Ishikawa (cell line): ENCODE measurements around the gene CTNNBL1.

Source experiments
- CEBPB ChIP-seq: IDR thresholded peaks from 2 replicates; pipeline ENCODE4 v1.6.1; 2012
- CREB1 ChIP-seq: IDR thresholded peaks from 2 replicates; pipeline ENCODE4 v1.6.1; 2012; ENCODE audit warnings: low read depth
- EGR1 ChIP-seq: IDR thresholded peaks from 2 replicates; pipeline ENCODE4 v1.6.1; 2012
- EP300 ChIP-seq: IDR thresholded peaks from 2 replicates; pipeline ENCODE4 v1.6.1; 2012; ENCODE audit warnings: borderline replicate concordance
- FOXM1 ChIP-seq: IDR thresholded peaks from 2 replicates; pipeline ENCODE4 v1.6.1; 2012; ENCODE audit warnings: low read depth, borderline replicate concordance
- NFIC ChIP-seq: IDR thresholded peaks from 2 replicates; pipeline ENCODE4 v1.6.1; 2012
- RAD21 ChIP-seq: IDR thresholded peaks from 2 replicates; pipeline ENCODE4 v1.6.1; 2012; ENCODE audit warnings: low read depth
- TAF1 ChIP-seq: IDR thresholded peaks from 2 replicates; pipeline ENCODE4 v1.6.1; 2012; ENCODE audit warnings: low read depth, mild to moderate bottlenecking
- TCF12 ChIP-seq: IDR thresholded peaks from 2 replicates; pipeline ENCODE4 v1.6.1; 2012; ENCODE audit warnings: low read depth
- TEAD4 ChIP-seq: IDR thresholded peaks from 2 replicates; pipeline ENCODE4 v1.6.1; 2012
- YY1 ChIP-seq: IDR thresholded peaks from 2 replicates; pipeline ENCODE4 v1.6.1; 2012; ENCODE audit warnings: low read depth
- ZBTB7A ChIP-seq: IDR thresholded peaks from 2 replicates; pipeline ENCODE4 v1.6.1; 2012; ENCODE audit warnings: low read depth
- TF ChIP-seq, protein P1 (sequence below): IDR thresholded peaks from 2 replicates; pipeline ENCODE4 v1.6.1; 2012; ENCODE audit warnings: low read depth, mild to moderate bottlenecking
- TF ChIP-seq, protein P2 (sequence below): IDR thresholded peaks from 2 replicates; pipeline ENCODE4 v1.6.1; 2012
- TF ChIP-seq, protein P3 (sequence below): IDR thresholded peaks from 2 replicates; pipeline ENCODE4 v1.6.1; 2012

Gene CTNNBL1

DNA sequence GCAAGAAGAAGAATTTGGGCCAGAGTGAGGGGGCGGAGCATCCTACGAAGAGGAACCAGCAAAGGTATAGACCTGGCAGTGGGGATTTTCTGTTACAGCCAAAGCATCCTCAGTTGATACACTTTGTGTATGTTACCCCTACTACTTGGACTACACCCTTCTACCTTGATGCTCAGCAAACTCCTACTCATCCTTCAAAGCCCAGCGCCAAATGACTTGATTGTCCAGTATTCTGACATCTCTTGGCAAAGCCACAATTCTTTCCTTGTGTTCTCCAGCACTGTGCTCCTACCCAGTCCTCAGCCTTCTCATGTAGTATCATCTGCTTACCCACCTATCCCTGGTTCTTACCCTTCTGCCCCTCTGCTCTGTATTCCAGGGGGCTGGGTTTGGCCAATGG is 21.7 kb upstream of the CTNNBL1 start:
- TF ChIP-seq TCF12 (no peak), ZBTB7A (no peak), RAD21 (no peak), FOXM1 (no peak), YY1 (no peak)
- TF ChIP-seq, protein P1, sequence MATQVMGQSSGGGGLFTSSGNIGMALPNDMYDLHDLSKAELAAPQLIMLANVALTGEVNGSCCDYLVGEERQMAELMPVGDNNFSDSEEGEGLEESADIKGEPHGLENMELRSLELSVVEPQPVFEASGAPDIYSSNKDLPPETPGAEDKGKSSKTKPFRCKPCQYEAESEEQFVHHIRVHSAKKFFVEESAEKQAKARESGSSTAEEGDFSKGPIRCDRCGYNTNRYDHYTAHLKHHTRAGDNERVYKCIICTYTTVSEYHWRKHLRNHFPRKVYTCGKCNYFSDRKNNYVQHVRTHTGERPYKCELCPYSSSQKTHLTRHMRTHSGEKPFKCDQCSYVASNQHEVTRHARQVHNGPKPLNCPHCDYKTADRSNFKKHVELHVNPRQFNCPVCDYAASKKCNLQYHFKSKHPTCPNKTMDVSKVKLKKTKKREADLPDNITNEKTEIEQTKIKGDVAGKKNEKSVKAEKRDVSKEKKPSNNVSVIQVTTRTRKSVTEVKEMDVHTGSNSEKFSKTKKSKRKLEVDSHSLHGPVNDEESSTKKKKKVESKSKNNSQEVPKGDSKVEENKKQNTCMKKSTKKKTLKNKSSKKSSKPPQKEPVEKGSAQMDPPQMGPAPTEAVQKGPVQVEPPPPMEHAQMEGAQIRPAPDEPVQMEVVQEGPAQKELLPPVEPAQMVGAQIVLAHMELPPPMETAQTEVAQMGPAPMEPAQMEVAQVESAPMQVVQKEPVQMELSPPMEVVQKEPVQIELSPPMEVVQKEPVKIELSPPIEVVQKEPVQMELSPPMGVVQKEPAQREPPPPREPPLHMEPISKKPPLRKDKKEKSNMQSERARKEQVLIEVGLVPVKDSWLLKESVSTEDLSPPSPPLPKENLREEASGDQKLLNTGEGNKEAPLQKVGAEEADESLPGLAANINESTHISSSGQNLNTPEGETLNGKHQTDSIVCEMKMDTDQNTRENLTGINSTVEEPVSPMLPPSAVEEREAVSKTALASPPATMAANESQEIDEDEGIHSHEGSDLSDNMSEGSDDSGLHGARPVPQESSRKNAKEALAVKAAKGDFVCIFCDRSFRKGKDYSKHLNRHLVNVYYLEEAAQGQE, result no peak

DNA sequence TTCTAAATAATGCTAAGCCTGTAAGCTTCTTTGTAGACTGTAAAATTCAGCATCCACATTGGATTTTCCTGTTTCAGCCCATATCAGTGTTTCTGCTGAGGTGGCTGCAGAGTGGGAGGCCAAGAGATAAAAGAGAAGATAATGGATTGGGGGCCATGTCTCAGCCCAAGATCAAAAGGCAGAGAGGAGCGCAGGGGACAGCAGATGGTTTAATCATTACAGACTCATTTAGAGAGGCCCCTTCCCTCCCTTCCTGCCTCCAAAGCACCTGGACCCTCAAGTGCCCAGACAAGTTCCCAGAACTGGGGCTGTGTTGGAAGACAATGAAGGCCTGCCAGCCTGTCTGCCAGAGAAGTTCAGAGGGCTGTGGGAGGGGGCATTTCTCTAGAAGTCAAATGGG is 20.4 kb upstream of the CTNNBL1 start:
- TF ChIP-seq EP300, result no peak
- no peak for TF ChIP-seq TCF12
- no peak for TF ChIP-seq RAD21
- TF ChIP-seq, protein P2, sequence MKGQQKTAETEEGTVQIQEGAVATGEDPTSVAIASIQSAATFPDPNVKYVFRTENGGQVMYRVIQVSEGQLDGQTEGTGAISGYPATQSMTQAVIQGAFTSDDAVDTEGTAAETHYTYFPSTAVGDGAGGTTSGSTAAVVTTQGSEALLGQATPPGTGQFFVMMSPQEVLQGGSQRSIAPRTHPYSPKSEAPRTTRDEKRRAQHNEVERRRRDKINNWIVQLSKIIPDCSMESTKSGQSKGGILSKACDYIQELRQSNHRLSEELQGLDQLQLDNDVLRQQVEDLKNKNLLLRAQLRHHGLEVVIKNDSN, result no peak

DNA sequence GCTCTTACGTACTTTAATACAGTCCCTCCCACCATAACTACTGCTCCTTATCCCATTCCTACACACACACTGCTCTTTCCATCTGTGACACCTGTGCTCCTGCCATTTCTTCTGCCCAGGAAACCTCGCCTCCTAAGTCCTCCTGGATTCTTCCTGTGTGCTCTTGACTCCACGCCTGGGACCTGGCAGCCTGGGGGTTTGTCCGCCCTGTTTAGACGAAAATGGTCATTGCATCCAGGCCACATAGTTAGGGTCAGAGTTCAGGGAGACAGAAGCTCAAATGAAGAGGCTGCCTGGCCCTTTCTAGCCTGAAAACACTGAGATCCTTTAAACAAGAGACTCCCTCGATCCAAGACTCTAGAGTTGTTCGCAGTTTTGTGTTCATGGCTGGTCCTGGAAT is 17.4 kb upstream of the CTNNBL1 start:
- TF ChIP-seq, protein P1, result no peak
- TF ChIP-seq TAF1 (no peak), NFIC (no peak), ZBTB7A (no peak), TCF12 (no peak), TEAD4 (no peak), CREB1 (no peak), YY1 (no peak), FOXM1 (no peak), EGR1 (no peak), CEBPB (no peak)
- TF ChIP-seq, protein P2, result no peak
- TF ChIP-seq, protein P3, sequence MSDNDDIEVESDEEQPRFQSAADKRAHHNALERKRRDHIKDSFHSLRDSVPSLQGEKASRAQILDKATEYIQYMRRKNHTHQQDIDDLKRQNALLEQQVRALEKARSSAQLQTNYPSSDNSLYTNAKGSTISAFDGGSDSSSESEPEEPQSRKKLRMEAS, result no peak

DNA sequence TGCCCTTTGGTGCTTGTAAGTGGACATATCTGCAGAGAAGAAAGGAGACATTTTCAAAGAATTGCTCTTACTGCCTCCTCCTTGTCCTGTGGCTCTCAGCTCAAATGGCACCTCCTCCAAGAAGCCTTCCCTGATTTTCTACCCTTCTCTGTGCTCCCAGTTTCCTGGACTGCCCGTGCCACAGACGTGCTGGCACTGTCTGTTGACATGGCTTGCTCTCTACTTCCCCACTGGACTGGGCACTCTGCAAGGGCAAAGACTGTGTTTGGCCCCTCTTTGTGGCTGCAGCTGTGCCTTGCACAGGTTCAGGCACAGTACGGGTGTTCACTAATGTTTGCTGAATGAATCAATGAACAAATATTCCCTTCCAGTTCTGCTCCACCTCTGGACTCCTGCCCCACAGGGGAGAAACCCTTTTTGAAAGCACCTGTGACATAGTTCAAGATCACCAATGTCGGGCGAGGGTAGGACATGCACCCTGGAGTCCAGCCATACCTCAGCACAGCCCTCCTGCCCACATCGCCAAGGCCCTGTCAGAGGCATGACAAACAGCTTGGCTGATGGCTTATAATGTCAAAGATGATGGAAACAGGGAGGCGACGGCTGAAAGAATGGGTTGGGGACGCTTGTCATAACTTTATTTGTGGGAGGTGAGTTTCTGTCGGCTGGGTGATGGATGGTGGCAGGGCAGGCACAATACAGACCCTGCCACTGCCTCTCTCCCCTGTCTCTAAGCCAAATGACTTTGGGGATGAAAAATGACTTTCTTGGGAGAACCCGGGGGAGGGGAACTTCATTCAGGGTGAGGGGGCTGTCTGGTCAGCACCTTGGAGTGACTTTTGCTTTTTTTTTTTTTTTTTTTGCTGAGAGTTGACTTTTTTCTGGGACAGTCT is 15.6 kb upstream of the CTNNBL1 start:
- TF ChIP-seq NFIC, result no peak
- TF ChIP-seq, protein P1, result no peak
- TF ChIP-seq TAF1, result no peak
- TF ChIP-seq EGR1, result no peak
- no peak for TF ChIP-seq ZBTB7A
- TF ChIP-seq, protein P3, result no peak
- TF ChIP-seq RAD21, result no peak
- TF ChIP-seq CREB1, result no peak

DNA sequence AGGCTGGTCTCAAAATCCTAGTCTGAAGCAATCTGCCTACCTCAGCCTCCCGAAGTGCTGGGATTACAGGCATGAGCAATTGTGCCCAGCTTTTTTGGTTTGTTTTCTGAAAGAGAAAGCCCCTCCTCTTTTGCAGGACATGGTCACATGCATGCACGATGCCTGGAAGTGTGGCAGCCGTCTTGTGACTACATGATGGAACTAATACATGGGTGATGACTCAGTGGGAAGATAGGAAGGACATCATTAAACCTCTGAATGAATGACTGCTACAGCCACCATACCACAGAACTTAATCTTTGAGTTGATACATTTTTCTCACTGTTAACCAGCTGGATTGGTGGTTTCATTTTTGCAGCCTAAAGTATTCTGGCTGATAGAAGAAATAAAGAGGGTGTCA is 13.4 kb upstream of the CTNNBL1 start:
- TF ChIP-seq YY1 (no peak), FOXM1 (no peak), NFIC (no peak), EP300 (no peak)
- TF ChIP-seq, protein P2, result no peak
